ENCODE data around the gene CD163.

The CD163 gene

GRCh38 chr12:7497661-7498060 lies 5.9 kb downstream of the CD163 start:
- Histone ChIP-seq H3K4me3 (ENCODE audit: low read depth, low read length) (no peak overlapping the region), H3K9me3 (ENCODE audit: control insufficient read depth, insufficient read depth, low read depth, low read length) (no peaks in the 10 kb centered on the region), H3K27ac (ENCODE audit: extremely low read depth, low read depth, low read length) (no peak overlapping the region), H3K4me1 (ENCODE audit: control insufficient read depth, insufficient read depth, low read length) (0 out of 2 replicates have a peak, but pooled peaks cover 3% of the 10 kb centered on the region), H3K36me3 (ENCODE audit: control insufficient read depth in 2 of 2, insufficient read depth in 1 of 2, low read length in 2 of 2) (no peaks in the 10 kb centered on the region)
- ChIA-PET CTCF (no interaction called here), POLR2A (no interaction called here)
- TF ChIP-seq ZNF146 (tag by site-specific recombination; IDR thresholded peaks at IDR 0.05) (no peak), ZNF600 (tag by site-specific recombination; IDR thresholded peaks at IDR 0.05) (no peak), KLF10 (tag by site-specific recombination; IDR thresholded peaks at IDR 0.05) (no peak), ZNF341 (tag by site-specific recombination; IDR thresholded peaks at IDR 0.05; ENCODE audit: low read depth) (no peak), ZNF48 (tag by site-specific recombination; IDR thresholded peaks at IDR 0.05) (no peak), HOXC10 (CRISPR knock-in tag; IDR thresholded peaks at IDR 0.05) (no peak), ZNF677 (tag by site-specific recombination; IDR thresholded peaks at IDR 0.05) (no peak), ZFP3 (tag by site-specific recombination; IDR thresholded peaks at IDR 0.05; ENCODE audit: low read depth) (no peak), ZNF211 (tag by site-specific recombination; IDR thresholded peaks at IDR 0.05; ENCODE audit: low read depth) (no peak), YY2 (tag by site-specific recombination; IDR thresholded peaks at IDR 0.05) (no peak), REPIN1 (tag by site-specific recombination; IDR thresholded peaks at IDR 0.05; ENCODE audit: low read depth) (no peak), ZBTB10 (tag by site-specific recombination; IDR thresholded peaks at IDR 0.05) (no peak), ZNF639 (tag by site-specific recombination; IDR thresholded peaks at IDR 0.05) (no peak)

GRCh38 chr12:7496451-7496850 lies 7.1 kb downstream of the CD163 start:
- H3K36me3 ChIP-seq (ENCODE audit: control insufficient read depth in 2 of 2, insufficient read depth in 1 of 2, low read length in 2 of 2): no peaks in the 10 kb centered on the region
- ChIA-PET CTCF (no interaction called here), POLR2A (no interaction called here)
- TF ChIP-seq ZNF133 (tag by site-specific recombination; IDR thresholded peaks at IDR 0.05): no peak
- TF ChIP-seq ZFP69B (tag by site-specific recombination; IDR thresholded peaks at IDR 0.05): no peak
- no peak for TF ChIP-seq ZNF548 (tag by site-specific recombination; IDR thresholded peaks at IDR 0.05)
- TF ChIP-seq ZNF514 (tag by site-specific recombination; IDR thresholded peaks at IDR 0.05): no peak
- no peak for TF ChIP-seq ZFHX2 (tag by site-specific recombination; conservative IDR thresholded peaks at IDR 0.05)
- TF ChIP-seq ZNF670 (tag by site-specific recombination; IDR thresholded peaks at IDR 0.05; ENCODE audit: low read depth): no peak
- TF ChIP-seq ZNF404 (tag by site-specific recombination; IDR thresholded peaks at IDR 0.05): no peak
- no peak for TF ChIP-seq PRDM6 (tag by site-specific recombination; IDR thresholded peaks at IDR 0.05)
- no peak for TF ChIP-seq ZNF426 (tag by site-specific recombination; IDR thresholded peaks at IDR 0.05)
- no peak for TF ChIP-seq ATF2 (tag by site-specific recombination; IDR thresholded peaks at IDR 0.05; ENCODE audit: low read depth)
- no peak for TF ChIP-seq PATZ1 (tag by site-specific recombination; IDR thresholded peaks at IDR 0.05)
- TF ChIP-seq MYNN (tag by site-specific recombination; IDR thresholded peaks at IDR 0.05; ENCODE audit: borderline replicate concordance): no peak
- TF ChIP-seq ZNF585B (tag by site-specific recombination; IDR thresholded peaks at IDR 0.05): no peak
- no peak for TF ChIP-seq INSM2 (tag by site-specific recombination; IDR thresholded peaks at IDR 0.05)
- H3K4me3 ChIP-seq (ENCODE audit: low read depth, low read length): no peak overlapping the region
- H3K4me1 ChIP-seq (ENCODE audit: control insufficient read depth, insufficient read depth, low read length): 0 out of 2 replicates have a peak, but pooled peaks cover 3% of the 10 kb centered on the region
- no peak overlapping the region for H3K27ac ChIP-seq (ENCODE audit: extremely low read depth, low read depth, low read length)
- no peaks in the 10 kb centered on the region for H3K9me3 ChIP-seq (ENCODE audit: control insufficient read depth, insufficient read depth, low read depth, low read length)
